Colonic mucosa (tissue), 4 donors: Measurements from ENCODE around the gene RPL12. TPM values are rescaled to one million over a fixed set of nuclear protein-coding genes. Genes with fewer than 3 reads are reported as not detected.

ENCODE experiments used
- DNase-seq: peaks from one replicate; pipeline ENCODE4 v3.0.0-alpha.2; 2020
- H3K27ac ChIP-seq: fragments of 200-600 bp; one replicate; pipeline ENCODE4 v1.8.0; 2021
- H3K27me3 ChIP-seq: fragments of 200-600 bp; one replicate; pipeline ENCODE4 v1.8.0; 2021
- H3K36me3 ChIP-seq: fragments of 200-600 bp; one replicate; pipeline ENCODE4 v1.8.0; 2021
- H3K4me1 ChIP-seq: fragments of 200-600 bp; one replicate; pipeline ENCODE4 v1.8.0; 2021; ENCODE audit warnings: mild to moderate bottlenecking
- H3K4me3 ChIP-seq: fragments of 200-600 bp; one replicate; pipeline ENCODE4 v1.8.0; 2021
- H3K9ac ChIP-seq, 2 donors: one replicate each; pipeline ENCODE4 v1.7.0; 2013; ENCODE audit warnings: control low read depth in 2 of 2, low read depth in 2 of 2, low read length in 2 of 2
- H3K9me3 ChIP-seq: fragments of 200-600 bp; one replicate; pipeline ENCODE4 v1.8.0; 2021
- intact Hi-C: fragments of 100-400 bp; cut with DNase I; formaldehyde crosslinking; loops from one replicate; pipeline ENCODE4 v1.14.1; 2022
- total RNA-seq, 2 donors: library from RNA; stranded (reverse); fragmentation: NEBNext Ultra II Directional in 1 of 2; extraction: Animal tissue kit (Norgen Biotek cat#: 25700) in 1 of 2; gene quantifications; one replicate each; pipeline ENCODE4 v1.2.1, GENCODE V29; 2021
- TF ChIP-seq, protein P1 (sequence below): fragments of 200-600 bp; IDR thresholded peaks from one replicate; pipeline ENCODE4 v1.8.0; 2022; ENCODE audit warnings: antibody characterized with exemption, mild to moderate bottlenecking
- donor health status: healthy.
- donor health status: DM: no; HTN: no; CAD: no.
- donor health status: DM: no; HTN: no; CAD: no.

Gene RPL12
- total RNA-seq, 2 donors from 2014 or later, result 916 to 973 TPM

GRCh38 chr9:127421057-127421456 lies 30.1 kb downstream of the RPL12 start:
- Histone ChIP-seq H3K27ac (no peak overlapping the region), H3K9me3 (no peaks in the 10 kb centered on the region), H3K4me3 (no peak overlapping the region), H3K4me1 (peaks cover 22% of the 10 kb centered on the region), H3K27me3 (no peaks in the 10 kb centered on the region), H3K36me3 (no peaks in the 10 kb centered on the region), H3K9ac (no peak overlapping the region)
- TF ChIP-seq, protein P1, sequence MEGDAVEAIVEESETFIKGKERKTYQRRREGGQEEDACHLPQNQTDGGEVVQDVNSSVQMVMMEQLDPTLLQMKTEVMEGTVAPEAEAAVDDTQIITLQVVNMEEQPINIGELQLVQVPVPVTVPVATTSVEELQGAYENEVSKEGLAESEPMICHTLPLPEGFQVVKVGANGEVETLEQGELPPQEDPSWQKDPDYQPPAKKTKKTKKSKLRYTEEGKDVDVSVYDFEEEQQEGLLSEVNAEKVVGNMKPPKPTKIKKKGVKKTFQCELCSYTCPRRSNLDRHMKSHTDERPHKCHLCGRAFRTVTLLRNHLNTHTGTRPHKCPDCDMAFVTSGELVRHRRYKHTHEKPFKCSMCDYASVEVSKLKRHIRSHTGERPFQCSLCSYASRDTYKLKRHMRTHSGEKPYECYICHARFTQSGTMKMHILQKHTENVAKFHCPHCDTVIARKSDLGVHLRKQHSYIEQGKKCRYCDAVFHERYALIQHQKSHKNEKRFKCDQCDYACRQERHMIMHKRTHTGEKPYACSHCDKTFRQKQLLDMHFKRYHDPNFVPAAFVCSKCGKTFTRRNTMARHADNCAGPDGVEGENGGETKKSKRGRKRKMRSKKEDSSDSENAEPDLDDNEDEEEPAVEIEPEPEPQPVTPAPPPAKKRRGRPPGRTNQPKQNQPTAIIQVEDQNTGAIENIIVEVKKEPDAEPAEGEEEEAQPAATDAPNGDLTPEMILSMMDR, result no peak
- no peak for DNase-seq
- intact Hi-C loops, result no loop called here

DNA sequence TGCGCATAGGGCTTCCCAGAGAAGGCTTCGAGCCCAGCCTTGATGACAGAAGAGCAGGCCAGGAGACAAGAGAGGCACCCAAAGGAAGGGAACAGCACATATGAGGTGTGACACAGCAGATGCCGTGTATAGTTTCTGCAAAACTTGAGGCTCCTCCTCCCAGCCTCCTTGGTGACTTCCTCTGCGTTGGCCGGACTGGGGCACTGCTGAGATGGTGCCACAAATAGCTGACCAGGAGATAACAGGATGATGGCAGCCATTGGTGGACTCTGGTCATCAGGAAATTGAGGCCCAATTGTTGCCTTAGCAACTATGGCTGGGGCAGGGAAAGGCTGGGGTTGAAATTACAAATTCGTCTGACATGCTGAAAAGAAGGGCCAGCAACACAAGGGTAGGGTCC lies 31.9 kb downstream of the RPL12 start:
- TF ChIP-seq, protein P1, result no peak
- DNase-seq, result no peak
- Histone ChIP-seq H3K9ac (peak overlapping the region in 1 of 2 donors; percentile 80), H3K36me3 (no peaks in the 10 kb centered on the region), H3K4me3 (no peak overlapping the region), H3K27ac (no peak overlapping the region), H3K27me3 (no peaks in the 10 kb centered on the region), H3K9me3 (no peaks in the 10 kb centered on the region), H3K4me1 (peaks cover 15% of the 10 kb centered on the region)
- intact Hi-C loops, result no loop called here

GRCh38 chr9:127418037-127418471 lies 33.2 kb downstream of the RPL12 start:
- no peak overlapping the region for H3K27ac ChIP-seq
- H3K9ac ChIP-seq, result no peak overlapping the region
- intact Hi-C loops, result no loop called here
- H3K36me3 ChIP-seq, result no peaks in the 10 kb centered on the region
- TF ChIP-seq, protein P1, result no peak
- no peak overlapping the region for H3K4me3 ChIP-seq
- DNase-seq, result no peak
- no peaks in the 10 kb centered on the region for H3K9me3 ChIP-seq
- H3K27me3 ChIP-seq, result no peaks in the 10 kb centered on the region
- H3K4me1 ChIP-seq, result peaks cover 14% of the 10 kb centered on the region

GRCh38 chr9:127417131-127418036 lies 33.8 kb downstream of the RPL12 start:
- Histone ChIP-seq H3K4me1 (peaks cover 7% of the 10 kb centered on the region), H3K9ac (no peak overlapping the region), H3K9me3 (no peaks in the 10 kb centered on the region), H3K27me3 (no peaks in the 10 kb centered on the region), H3K27ac (no peak overlapping the region), H3K36me3 (no peaks in the 10 kb centered on the region), H3K4me3 (no peak overlapping the region)
- intact Hi-C loops, result no loop called here
- DNase-seq, result no peak
- TF ChIP-seq, protein P1, result no peak

DNA sequence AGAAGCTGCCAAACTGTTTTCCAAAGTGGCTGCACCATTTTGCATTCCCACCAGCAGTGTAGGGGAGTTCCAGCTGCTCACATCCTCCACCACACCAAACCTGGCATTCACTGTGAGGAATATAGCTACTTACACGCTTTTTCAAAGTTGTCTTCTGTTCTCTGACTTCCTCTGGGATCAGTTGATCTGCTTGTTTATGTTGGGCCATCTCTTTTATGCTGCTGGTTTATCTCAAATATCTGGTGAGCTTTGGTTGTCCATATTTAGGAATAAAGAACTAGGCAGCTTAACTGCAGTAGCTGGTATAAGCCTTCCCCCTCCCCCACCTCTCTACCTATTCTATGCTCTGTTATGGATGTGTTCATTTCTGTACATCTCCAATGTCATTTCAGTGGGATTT lies 35.5 kb downstream of the RPL12 start:
- no peaks in the 10 kb centered on the region for H3K9me3 ChIP-seq
- no peak for DNase-seq
- H3K36me3 ChIP-seq, result no peaks in the 10 kb centered on the region
- no peak overlapping the region for H3K4me3 ChIP-seq
- no peak overlapping the region for H3K27ac ChIP-seq
- H3K27me3 ChIP-seq, result no peaks in the 10 kb centered on the region
- intact Hi-C loops, result no loop called here
- TF ChIP-seq, protein P1, result no peak
- no peaks in the 10 kb centered on the region for H3K4me1 ChIP-seq
- H3K9ac ChIP-seq, result no peak overlapping the region
